IPS-11a (cell line): Measurements from ENCODE around the gene PRSS58.

ENCODE experiments used
- H3K4me3 ChIP-seq: one replicate; pipeline ENCODE4 v1.5.1; 2013; ENCODE audit warnings: low read depth, low read length, control low read depth

The PRSS58 gene

GRCh38 chr7:142257958-142258357, at the start of gene PRSS58:
Gene PRSS58, minus strand, starts transcription at chr7:142258058. Its CDS starts 351 bp downstream, at chr7:142257707.
- no peak within 1 kb of the TSS for H3K4me3 ChIP-seq

- H3K4me3 ChIP-seq, result no peak overlapping the region
Observed at GRCh38 chr7:142307246-142307900, 49.5 kb upstream of the PRSS58 start.

GRCh38 chr7:142303650-142304049, 45.8 kb upstream of the PRSS58 start:
- H3K4me3 ChIP-seq, result no peak overlapping the region

- H3K4me3 ChIP-seq, result no peak overlapping the region
Observed at GRCh38 chr7:142301923-142302550, 44.2 kb upstream of the PRSS58 start.

GRCh38 chr7:142301299-142301698, 43.4 kb upstream of the PRSS58 start:
- H3K4me3 ChIP-seq, result no peak overlapping the region

- H3K4me3 ChIP-seq, result no peak overlapping the region
Observed at GRCh38 chr7:142300689-142301088, 42.8 kb upstream of the PRSS58 start.

- H3K4me3 ChIP-seq, result no peak overlapping the region
Observed at GRCh38 chr7:142299237-142299781, 41.5 kb upstream of the PRSS58 start.

- no peak overlapping the region for H3K4me3 ChIP-seq
Observed at GRCh38 chr7:142298627-142299026, 40.8 kb upstream of the PRSS58 start.

GRCh38 chr7:142298009-142298408, 40.2 kb upstream of the PRSS58 start:
- H3K4me3 ChIP-seq, result no peak overlapping the region

GRCh38 chr7:142280263-142280662, 22.4 kb upstream of the PRSS58 start:
- H3K4me3 ChIP-seq, result no peak overlapping the region

GRCh38 chr7:142279601-142280000, 21.7 kb upstream of the PRSS58 start:
- no peak overlapping the region for H3K4me3 ChIP-seq

- H3K4me3 ChIP-seq, result no peak overlapping the region
Observed at GRCh38 chr7:142275028-142275427, 17.2 kb upstream of the PRSS58 start.

- no peak overlapping the region for H3K4me3 ChIP-seq
Observed at GRCh38 chr7:142272841-142273240, 15.0 kb upstream of the PRSS58 start.

GRCh38 chr7:142263598-142264380, 5.9 kb upstream of the PRSS58 start:
- H3K4me3 ChIP-seq, result no peak overlapping the region

GRCh38 chr7:142250705-142251104, 7.2 kb downstream of the PRSS58 start:
- H3K4me3 ChIP-seq, result no peak overlapping the region

GRCh38 chr7:142249918-142250317, 7.9 kb downstream of the PRSS58 start:
- H3K4me3 ChIP-seq, result no peak overlapping the region

- H3K4me3 ChIP-seq, result no peak overlapping the region
Observed at GRCh38 chr7:142248166-142249160, 9.4 kb downstream of the PRSS58 start.

- no peak overlapping the region for H3K4me3 ChIP-seq
Observed at GRCh38 chr7:142243823-142244222, 14.0 kb downstream of the PRSS58 start.

GRCh38 chr7:142240546-142240945, 17.3 kb downstream of the PRSS58 start:
- H3K4me3 ChIP-seq, result no peak overlapping the region

GRCh38 chr7:142231716-142232115, 26.1 kb downstream of the PRSS58 start:
- H3K4me3 ChIP-seq, result no peak overlapping the region
